ENCODE measurements around the gene DEDD2.

The DEDD2 gene

GRCh38 chr19:42153672-42154433, 63.6 kb downstream of the DEDD2 start:
- Histone ChIP-seq H3K79me2 (ENCODE audit: insufficient read depth, low read length) (no peaks in the 10 kb centered on the region), H3K9ac (ENCODE audit: low read depth, low read length) (no peak overlapping the region), H3K27me3 (ENCODE audit: insufficient read depth, low read length, poor library complexity) (peaks cover 22% of the 10 kb centered on the region), H3K4me3 (ENCODE audit: low read depth in 1 of 2, low read length in 2 of 2) (no peak overlapping the region), H3K36me3 (ENCODE audit: insufficient read depth, low read length) (no peaks in the 10 kb centered on the region), H3K4me2 (ENCODE audit: insufficient read depth, low read length) (no peak overlapping the region), H4K20me1 (ENCODE audit: insufficient read depth, low read length) (0 out of 2 replicates have a peak, but pooled peaks cover 2% of the 10 kb centered on the region), H3K27ac (ENCODE audit: low read length) (no peak overlapping the region), H3K9me3 (ENCODE audit: insufficient read depth, low read length, severe bottlenecking) (no peaks in the 10 kb centered on the region), H3K4me1 (ENCODE audit: insufficient read depth, low read length) (no peaks in the 10 kb centered on the region), H2AFZ (ENCODE audit: low read depth, low read length) (no peak overlapping the region)
- ATAC-seq (ENCODE audit: insufficient read depth, low read depth) = no peak
- TF ChIP-seq EZH2 (IDR thresholded peaks at IDR 0.05; ENCODE audit: borderline replicate concordance, low read depth, low read length, severe bottlenecking) (no peak), CTCF (IDR thresholded peaks at IDR 0.05; ENCODE audit: borderline replicate concordance, extremely low read depth, low read length, poor library complexity, severe bottlenecking) (no peak)
- DNase-seq = no peak

GRCh38 chr19:42152910-42153671, 64.4 kb downstream of the DEDD2 start:
- Histone ChIP-seq H3K4me1 (ENCODE audit: insufficient read depth, low read length) (no peaks in the 10 kb centered on the region), H3K27me3 (ENCODE audit: insufficient read depth, low read length, poor library complexity) (peaks cover 24% of the 10 kb centered on the region), H3K36me3 (ENCODE audit: insufficient read depth, low read length) (no peaks in the 10 kb centered on the region), H2AFZ (ENCODE audit: low read depth, low read length) (no peak overlapping the region), H4K20me1 (ENCODE audit: insufficient read depth, low read length) (0 out of 2 replicates have a peak, but pooled peaks cover 2% of the 10 kb centered on the region), H3K9me3 (ENCODE audit: insufficient read depth, low read length, severe bottlenecking) (no peaks in the 10 kb centered on the region), H3K4me3 (ENCODE audit: low read depth in 1 of 2, low read length in 2 of 2) (no peak overlapping the region), H3K27ac (ENCODE audit: low read length) (no peak overlapping the region), H3K4me2 (ENCODE audit: insufficient read depth, low read length) (no peak overlapping the region), H3K9ac (ENCODE audit: low read depth, low read length) (no peak overlapping the region), H3K79me2 (ENCODE audit: insufficient read depth, low read length) (no peaks in the 10 kb centered on the region)
- ATAC-seq (ENCODE audit: insufficient read depth, low read depth) (no peak), DNase-seq (no peak)
- TF ChIP-seq EZH2 (IDR thresholded peaks at IDR 0.05; ENCODE audit: borderline replicate concordance, low read depth, low read length, severe bottlenecking) = no peak
- TF ChIP-seq CTCF (IDR thresholded peaks at IDR 0.05; ENCODE audit: borderline replicate concordance, extremely low read depth, low read length, poor library complexity, severe bottlenecking) = no peak

GRCh38 chr19:42151782-42152684, 65.4 kb downstream of the DEDD2 start:
- peaks cover 29% of the 10 kb centered on the region for H3K27me3 ChIP-seq (ENCODE audit: insufficient read depth, low read length, poor library complexity)
- no peak for TF ChIP-seq CTCF (IDR thresholded peaks at IDR 0.05; ENCODE audit: borderline replicate concordance, extremely low read depth, low read length, poor library complexity, severe bottlenecking)
- TF ChIP-seq EZH2 (IDR thresholded peaks at IDR 0.05; ENCODE audit: borderline replicate concordance, low read depth, low read length, severe bottlenecking) = no peak
- no peak overlapping the region for H2AFZ ChIP-seq (ENCODE audit: low read depth, low read length)

More at GRCh38 chr19:42151782-42152684, 65.4 kb downstream of the DEDD2 start:
- H3K4me2 ChIP-seq (ENCODE audit: insufficient read depth, low read length) = no peak overlapping the region
- H3K4me3 ChIP-seq (ENCODE audit: low read depth in 1 of 2, low read length in 2 of 2) = no peak overlapping the region
- no peaks in the 10 kb centered on the region for H3K36me3 ChIP-seq (ENCODE audit: insufficient read depth, low read length)
- ATAC-seq (ENCODE audit: insufficient read depth, low read depth) (no peak), DNase-seq (no peak)
- H4K20me1 ChIP-seq (ENCODE audit: insufficient read depth, low read length) = 0 out of 2 replicates have a peak, but pooled peaks cover 2% of the 10 kb centered on the region
- H3K9me3 ChIP-seq (ENCODE audit: insufficient read depth, low read length, severe bottlenecking) = no peaks in the 10 kb centered on the region
- H3K4me1 ChIP-seq (ENCODE audit: insufficient read depth, low read length) = no peaks in the 10 kb centered on the region
- no peak overlapping the region for H3K9ac ChIP-seq (ENCODE audit: low read depth, low read length)
- H3K79me2 ChIP-seq (ENCODE audit: insufficient read depth, low read length) = no peaks in the 10 kb centered on the region
- H3K27ac ChIP-seq (ENCODE audit: low read length) = no peak overlapping the region

Data from DND-41 (cell line).